NCI-H226 (cell line): ENCODE measurements around the gene BLVRA.
"Not testable (repeated sequence)": the region's sequence is repeated elsewhere in the genome, so short reads cannot be mapped to it uniquely, and the experiment has no call there.

Source experiments
- DNase-seq: peaks from one replicate; pipeline ENCODE4 v3.0.0-alpha.2; 2015

BLVRA gene

GRCh38 chr7:43758029-43758821, at the start of gene BLVRA:
BLVRA (plus strand) TSS chr7:43758680; CDS start chr7:43771159, 12,479 bp downstream.
- DNase-seq = peak; percentile 52

- no peak for DNase-seq
Measured at GRCh38 chr7:43711503-43711902, 47.0 kb upstream of the BLVRA start.

DNA sequence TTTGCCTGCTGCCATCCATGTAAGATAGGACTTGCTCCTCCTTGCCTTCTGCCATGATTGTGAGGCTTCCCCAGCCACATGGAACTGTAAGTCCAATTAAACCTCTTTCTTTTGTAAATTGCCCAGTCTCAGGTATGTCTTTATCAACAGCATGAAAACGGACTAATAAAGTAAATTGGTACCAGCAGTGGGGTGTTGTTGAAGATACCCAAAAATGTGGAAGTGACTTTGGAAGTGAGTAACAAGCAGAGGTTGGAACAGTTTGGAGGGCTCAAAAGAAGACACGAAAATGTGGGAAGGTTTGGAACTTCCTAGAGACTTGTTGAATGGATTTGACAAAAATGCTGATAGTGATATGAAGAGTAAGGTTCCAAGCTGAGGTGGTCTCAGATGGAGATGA, 42.5 kb upstream of the BLVRA start:
- not testable (repeated sequence) for DNase-seq

- DNase-seq = no peak
Measured at GRCh38 chr7:43716598-43716997, 41.9 kb upstream of the BLVRA start.

DNA sequence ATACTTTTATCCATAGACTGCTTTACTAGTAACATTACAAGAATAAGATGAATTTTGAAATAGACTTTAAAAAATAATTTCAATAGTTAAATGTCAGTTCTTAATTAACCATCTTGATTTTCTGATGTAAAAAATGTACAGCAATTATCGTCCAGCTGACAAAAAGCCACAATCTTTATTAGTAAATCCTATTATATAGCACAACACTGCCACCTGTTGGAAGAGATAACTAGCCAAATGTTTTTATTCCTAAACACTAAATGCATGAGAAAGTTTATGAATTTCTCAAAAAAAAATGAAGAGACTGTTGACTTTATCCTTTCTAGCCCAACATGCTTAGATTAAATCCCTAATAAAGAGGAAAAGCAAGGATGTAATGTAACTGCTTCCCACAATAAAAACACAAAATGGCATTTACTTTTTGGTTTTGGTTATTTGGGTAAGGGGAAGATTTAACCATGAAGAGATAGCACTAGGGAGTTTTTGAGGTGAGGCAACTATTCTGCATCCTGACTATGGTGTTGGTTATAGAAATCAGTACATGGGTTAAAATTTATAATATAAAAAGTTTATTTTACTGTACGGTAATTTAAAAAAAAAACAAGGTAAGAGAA, 37.2 kb upstream of the BLVRA start:
- DNase-seq = no peak

- DNase-seq = no peak
Measured at GRCh38 chr7:43723007-43723341, 35.5 kb upstream of the BLVRA start.

DNA sequence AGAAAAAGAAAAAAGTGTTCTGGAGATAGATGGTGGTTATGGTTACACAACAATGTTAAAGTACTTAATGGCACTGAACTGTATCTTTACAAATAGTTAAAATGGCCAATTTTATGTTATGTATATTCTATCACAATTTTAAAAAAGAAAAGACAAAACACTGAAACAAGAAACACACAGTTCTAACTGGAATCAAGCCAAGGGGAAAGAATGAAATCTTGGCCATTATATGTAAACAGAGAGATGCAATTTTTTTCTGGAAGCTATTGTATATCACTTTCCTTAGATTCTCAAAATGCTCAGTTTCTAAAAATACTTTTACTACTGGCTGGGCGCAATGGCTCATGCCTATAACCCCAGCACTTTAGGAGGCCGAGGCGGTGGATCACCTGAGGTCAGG, 33.2 kb upstream of the BLVRA start:
- DNase-seq = no peak

DNA sequence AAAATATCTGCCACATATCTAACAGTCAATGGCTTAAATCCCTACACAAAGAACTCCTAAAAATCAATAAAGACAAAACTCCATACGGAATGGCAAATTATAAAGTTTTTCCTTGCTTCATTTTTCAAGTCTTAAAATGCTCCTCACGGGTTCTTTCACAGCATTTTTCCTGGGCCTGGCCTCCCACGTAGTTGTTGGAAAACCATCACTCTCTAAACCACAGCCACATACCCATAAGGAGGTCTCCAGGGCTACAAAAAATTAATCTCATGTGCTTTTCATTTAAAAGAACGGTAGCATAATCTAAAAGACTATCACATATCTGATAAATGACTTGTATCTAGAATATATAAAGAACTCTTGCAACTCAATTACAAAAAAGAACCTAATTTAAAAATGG, 32.0 kb upstream of the BLVRA start:
- no peak for DNase-seq

DNA sequence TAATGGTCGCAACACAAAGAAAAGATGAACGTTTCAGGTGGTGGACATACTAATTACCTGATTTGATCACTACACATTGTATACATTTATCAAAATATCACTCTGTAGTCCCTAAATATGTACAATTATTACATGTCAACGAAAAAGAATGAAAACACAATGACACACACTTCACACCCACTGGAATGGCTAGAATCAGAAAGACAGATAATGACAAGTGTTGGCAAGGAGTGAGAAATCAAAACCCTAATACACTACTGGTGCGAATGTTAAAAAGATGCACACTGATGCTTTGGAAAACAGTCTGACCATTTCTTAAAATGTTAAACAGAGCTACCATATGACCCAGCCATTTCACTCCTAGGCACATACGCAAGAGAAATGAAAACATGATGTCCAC, 31.5 kb upstream of the BLVRA start:
- DNase-seq = no peak

GRCh38 chr7:43727494-43727893, 31.0 kb upstream of the BLVRA start:
- no peak for DNase-seq

DNA sequence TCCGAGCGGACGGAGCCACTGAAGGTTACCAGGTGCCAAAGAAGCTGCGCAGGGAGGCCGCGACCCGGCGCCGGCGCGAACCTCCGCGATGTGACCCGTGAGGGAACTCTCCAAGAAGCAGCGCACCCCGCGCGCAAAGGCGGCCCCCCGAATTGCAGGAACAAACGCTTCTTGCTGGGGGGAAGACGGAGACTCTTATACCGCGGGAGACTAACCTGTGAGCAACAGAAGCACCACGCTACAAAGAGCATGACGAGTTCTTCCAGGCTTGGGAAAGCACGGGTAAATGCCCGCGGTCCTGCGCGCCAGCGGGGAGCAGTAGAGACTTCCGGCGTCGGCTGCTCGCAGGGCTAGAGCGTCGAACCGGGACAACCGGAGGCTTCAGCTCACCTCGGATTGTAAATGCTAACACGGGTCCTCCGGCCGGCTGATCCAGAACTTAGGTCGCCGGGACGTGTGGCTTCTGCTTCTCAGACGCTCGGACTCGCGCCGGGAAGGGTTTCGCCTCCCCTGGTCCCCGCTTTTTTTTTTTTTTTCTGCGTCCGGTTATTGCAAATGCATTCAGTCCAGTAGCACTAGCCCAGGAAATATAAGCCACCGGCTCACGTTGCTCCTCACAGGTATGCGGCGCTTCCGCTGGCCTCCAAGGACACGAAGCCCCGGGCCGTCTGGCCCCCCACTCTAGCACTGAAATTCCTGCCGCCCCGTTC, 29.1 kb upstream of the BLVRA start, which contains the start of gene COA1:
TSS of gene COA1 (minus strand) at position 310 of the 710 bp plus-strand sequence. CDS start 80,909 bp downstream, outside the sequence.
- DNase-seq = peak; percentile 93

- no peak for DNase-seq
Measured at GRCh38 chr7:43729924-43730248, 28.6 kb upstream of the BLVRA start.

- DNase-seq = not testable (repeated sequence)
Measured at GRCh38 chr7:43731494-43731893, 27.0 kb upstream of the BLVRA start.

DNA sequence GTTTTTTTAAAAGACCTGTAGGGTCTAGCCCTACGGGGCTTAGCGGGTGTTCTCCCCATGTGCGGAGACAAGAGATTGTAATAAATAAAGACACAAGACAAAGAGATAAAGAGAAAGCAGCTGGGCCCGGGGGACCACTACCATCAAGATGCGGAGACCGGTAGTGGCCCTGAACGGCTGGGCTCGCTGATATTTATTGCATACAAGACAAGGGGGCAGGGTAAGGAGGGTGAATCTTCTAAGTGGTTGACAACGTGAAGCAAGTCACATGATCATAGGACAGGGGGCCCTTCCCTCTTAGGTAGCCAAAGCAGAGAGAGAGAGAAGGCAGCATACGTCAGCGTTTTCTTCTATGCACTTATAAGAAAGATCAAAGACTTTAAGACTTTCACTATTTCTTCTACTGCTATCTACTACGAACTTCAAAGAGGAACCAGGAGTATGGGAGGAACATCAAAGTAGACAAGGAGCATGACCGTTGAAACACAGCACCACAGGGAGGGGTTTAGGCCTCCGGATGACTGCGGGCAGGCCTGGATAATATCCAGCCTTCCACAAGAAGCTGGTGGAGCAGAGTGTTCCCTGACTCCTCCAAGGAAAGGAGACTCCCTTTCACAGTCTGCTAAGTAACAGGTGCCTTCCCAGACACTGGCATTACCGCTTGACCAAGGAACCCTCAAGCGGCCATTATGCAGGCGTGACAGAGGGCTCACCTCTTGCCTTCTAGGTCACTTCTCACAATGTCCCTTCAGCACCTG, 23.7 kb upstream of the BLVRA start:
- not testable (repeated sequence) for DNase-seq

DNA sequence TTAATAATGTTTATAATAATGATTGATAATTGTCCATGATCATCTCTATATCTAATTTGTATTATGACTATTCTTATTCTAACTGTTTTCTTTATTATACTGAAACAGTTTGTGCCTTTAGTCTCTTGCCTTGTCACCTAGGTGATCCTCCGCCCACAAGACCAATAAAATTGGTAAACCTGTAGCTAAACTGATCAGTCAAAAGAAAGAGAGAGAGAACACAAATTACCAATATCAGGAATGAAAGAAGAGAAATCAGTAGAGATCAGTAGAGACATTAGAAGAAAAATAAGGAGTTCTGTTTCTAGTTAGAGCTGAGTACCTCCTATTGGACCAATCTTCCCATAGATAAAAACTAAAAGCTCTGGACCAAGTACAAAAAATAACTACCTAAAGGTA, 23.1 kb upstream of the BLVRA start:
- DNase-seq = no peak

GRCh38 chr7:43735802-43736603, 22.5 kb upstream of the BLVRA start:
- peak; percentile 85 for DNase-seq

DNA sequence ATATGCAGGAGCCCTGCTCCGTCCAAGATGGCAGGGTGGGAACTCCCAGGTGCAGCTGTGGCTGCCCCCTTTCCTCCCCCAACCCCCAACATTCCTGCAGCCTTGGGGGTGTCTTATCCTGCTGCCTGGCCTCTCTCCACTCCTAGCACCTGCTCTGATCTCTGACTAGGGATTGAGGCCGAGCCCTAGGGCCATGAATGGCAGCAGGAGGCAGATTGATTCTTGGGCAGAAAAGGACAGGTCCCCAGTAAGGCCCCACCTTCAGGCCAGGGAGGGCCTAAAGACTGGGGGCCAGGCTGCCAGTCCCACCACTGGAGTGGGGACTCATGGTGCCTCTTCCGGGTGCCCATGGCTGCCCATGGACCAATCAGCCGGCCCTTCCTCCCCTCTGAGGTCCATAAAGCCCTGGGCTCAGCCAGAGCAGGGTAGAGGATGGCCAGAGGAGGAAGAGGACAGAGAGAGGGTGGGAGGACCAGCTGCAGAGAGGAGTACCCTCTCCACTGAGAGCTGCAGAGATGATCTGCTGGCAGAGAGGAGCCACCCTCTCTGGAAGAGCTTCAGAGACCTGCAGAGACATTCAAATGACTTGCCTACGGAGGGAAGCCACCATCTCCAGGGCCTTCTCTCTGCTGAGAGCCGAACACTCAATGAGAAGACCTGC, 20.9 kb upstream of the BLVRA start:
- DNase-seq = no peak

DNA sequence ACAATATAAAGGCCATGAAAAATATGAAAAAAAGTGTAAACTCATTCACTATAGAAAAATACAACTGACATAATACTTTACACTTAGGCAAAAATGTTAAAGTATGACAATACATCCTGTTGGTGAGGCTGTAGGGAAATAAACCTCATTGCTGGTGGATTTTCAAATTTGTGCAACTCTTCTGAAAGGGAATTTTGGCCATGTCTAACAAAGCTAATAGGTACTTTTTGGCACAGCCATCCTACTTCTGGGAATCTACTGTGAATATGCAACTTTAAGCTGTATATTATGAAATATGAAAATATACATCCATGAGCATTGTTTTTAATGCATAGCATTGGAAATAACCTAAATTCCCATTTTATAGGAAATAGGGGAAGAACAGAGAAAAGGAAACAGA, 15.8 kb upstream of the BLVRA start:
- DNase-seq = no peak

DNA sequence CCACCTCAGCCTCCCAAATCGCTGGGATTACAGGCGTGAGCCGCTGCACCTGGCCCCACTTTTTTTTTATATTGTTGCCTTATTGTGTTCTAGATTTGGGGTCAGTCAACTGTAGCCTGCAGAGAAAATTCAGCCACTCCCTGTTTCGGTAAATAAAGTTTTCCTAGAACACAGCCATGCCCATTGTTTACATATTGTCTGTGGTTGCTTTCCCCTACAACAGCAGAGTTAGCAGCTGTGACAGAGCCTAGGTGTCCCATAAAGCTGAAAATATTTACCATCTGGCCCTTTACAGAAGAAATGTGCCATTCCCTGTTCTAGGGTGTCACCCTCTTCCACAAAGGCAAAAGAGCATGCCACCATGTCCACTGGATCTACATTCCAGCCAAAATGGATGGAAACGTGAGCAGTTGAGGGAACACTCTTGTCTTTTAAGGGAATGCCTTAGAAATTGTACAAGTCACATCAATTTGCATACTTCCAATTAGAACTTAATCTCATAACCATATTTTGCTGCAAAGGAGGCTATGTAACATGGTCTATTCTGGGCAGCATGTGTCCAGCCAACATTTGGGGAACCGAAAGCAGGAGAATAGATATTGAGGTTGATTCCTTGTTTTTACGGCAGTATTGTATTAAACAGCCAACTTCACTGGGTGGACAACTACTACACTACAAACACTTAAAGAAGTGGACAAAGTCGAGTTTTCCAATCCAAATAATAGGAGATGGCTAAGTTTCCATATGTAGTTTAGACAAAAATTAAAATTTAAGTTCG, 11.0 kb upstream of the BLVRA start:
- DNase-seq = no peak

DNA sequence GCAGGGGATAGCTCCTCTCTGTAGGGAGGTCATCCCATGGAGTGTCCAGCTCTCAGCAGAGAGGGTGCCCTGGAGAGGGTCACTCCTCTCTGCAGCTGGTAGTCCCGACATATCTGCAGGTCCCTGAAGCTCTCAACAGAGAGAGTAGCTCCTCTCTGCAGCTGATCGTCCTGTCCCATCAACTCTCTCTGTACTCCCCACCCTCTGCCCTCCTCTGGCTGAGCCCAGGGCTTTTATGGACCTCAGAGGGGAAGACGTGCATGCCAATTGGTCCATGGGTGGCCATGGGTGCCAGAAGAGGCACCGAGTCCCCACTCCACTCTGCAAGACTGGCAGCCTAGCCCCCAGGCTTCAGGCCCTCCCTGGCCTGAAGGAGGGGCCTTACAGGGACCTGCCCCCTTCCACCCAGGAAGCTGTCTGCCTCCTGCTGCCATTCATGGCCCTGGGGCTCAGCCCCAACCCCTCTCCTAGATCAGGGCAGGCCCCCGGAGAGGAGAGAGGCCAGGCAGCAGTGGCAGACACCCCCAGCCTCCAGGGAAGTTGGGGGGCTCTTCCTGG, 9.0 kb upstream of the BLVRA start:
- no peak for DNase-seq
